Vagina (tissue), 2 donors: ENCODE measurements around the gene SETD5.

Experiments
- CTCF ChIP-seq, 3 experiments: fragments of 450-650 bp in 2 of 3; fragments of 200-600 bp in 1 of 3; sonication (generic) in 1 of 3; IDR thresholded peaks; one replicate each; pipeline ENCODE4 v1.5.1; 2017 to 2019; ENCODE audit warnings: antibody characterized with exemption in 3 of 3, mild to moderate bottlenecking in 2 of 3, moderate library complexity in 2 of 3
- POLR2A ChIP-seq, 2 donors: fragments of 450-650 bp; IDR thresholded peaks; one replicate each; pipeline ENCODE4 v1.6.1; 2017; ENCODE audit warnings: antibody characterized with exemption in 2 of 2, mild to moderate bottlenecking in 2 of 2, moderate library complexity in 2 of 2

DNA sequence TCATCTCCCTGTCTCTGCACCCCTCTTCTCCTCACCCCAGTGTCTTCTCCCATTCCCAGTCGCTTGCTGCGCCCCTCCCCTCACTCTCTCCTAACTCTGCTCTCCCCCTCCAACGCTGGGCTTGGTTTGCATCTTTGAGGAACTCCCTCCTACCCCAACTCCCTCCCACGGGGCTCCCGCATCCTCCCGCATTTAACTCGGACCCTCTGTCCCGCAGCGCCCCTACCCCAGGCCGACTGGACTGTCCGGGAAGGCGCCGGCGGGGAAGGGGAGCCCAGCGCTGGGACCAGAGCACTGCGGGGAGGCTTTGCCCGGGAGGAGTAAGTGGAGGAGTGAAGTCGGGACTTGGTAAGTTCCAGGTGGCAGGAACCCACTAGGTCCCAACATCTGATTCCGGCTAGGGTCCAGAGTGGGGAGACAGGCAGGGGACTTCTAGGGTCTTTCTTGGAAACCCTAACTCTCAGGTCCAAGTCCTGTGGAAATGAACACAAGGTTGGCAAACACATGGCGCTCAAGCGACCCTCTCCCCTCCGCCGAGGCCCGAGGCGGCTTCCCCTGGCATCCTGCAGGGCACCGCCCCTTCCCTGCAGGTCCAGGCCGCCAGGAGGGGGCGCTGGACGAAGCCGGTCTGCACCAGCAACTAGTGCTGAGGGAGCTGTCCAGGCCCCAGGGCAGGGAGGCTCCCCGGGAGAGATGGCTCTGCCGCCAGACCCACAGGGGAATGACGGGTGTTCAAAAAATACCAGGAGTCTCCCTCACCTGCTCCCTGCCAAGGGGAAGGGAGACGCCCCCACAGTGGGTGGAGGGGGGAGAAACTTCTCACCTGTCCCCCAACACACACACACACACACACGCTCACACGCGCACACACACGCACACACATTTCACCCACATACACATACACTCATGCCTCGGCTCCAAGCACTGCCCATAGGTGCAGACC lies 103.0 kb downstream of the SETD5 start:
- TF ChIP-seq POLR2A (IDR thresholded peaks at IDR 0.05) (no peak), CTCF (IDR thresholded peaks at IDR 0.05) (no peak)
